HTR-8/SVneo (cell line): ENCODE data around the gene ADGRG6.

Experiments used
- DNase-seq: peaks from one replicate; pipeline ENCODE4 v3.0.0; 2011; ENCODE audit warnings: low spot score, mixed read lengths; ENCODE audit not compliant: insufficient read length
- FAIRE-seq: peaks from 2 replicates; lab custom pipeline; 2011; peaks lifted over from hg19 to GRCh38; lab: Jason Lieb, UNC

Gene ADGRG6

DNA sequence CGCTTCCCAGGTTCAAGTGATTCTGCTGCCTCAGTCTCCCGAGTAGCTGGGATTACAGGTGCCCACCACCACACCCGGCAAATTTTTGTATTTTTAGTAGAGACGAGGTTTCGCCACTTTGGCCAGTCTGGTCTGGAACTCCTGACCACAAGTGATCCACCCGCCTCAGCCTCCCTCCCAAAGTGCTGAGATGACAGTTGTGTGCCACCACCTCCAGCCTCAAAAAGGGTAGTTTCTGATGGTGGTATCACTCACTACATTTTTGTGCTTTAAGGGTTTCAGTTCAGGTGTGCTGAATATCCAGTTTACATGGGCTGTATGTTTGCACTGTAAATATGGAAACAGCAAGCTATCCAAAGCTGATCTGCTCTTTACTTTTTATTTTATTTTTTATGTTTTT, 12.1 kb upstream of the ADGRG6 start:
- no peak for FAIRE-seq
- no peak for DNase-seq

DNA sequence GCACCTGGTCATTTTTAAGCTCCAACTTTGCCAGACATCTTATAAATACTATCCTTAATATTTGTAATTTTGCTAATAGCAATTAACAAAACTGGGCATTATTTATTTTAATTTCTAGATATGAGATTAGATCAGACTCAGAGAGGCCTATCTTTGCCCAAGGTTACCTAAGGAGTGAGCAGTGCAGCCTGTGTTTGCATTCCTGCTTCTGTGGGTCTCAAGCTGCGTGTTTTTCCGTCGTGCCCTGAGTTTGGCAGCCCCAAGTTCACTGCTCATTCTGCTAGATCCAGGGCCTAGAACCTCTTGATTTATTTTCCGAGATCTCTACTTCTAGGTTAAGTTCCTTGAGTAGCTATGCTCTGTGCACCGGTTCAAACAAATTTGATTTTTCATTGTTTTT, 11.0 kb upstream of the ADGRG6 start:
- no peak for DNase-seq
- FAIRE-seq: no peak

DNA sequence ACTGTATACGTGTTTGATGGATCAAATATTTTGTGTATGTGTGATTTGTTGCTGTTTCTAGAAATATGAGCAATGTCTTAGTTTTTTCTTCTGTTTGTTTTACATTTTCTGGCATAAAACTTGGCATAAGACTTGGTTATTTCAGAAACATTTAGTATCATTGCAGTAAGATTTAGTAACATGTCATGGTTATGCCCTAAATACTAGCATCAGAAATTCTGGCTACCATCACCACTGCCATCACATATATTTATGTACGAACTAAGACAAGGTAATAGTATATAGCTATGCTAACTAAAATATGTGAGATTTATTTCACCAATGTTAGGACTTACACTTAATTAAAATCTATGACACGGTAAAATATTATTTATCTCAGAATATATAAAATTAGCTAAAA, 10.3 kb upstream of the ADGRG6 start:
- DNase-seq (no peak), FAIRE-seq (no peak)

DNA sequence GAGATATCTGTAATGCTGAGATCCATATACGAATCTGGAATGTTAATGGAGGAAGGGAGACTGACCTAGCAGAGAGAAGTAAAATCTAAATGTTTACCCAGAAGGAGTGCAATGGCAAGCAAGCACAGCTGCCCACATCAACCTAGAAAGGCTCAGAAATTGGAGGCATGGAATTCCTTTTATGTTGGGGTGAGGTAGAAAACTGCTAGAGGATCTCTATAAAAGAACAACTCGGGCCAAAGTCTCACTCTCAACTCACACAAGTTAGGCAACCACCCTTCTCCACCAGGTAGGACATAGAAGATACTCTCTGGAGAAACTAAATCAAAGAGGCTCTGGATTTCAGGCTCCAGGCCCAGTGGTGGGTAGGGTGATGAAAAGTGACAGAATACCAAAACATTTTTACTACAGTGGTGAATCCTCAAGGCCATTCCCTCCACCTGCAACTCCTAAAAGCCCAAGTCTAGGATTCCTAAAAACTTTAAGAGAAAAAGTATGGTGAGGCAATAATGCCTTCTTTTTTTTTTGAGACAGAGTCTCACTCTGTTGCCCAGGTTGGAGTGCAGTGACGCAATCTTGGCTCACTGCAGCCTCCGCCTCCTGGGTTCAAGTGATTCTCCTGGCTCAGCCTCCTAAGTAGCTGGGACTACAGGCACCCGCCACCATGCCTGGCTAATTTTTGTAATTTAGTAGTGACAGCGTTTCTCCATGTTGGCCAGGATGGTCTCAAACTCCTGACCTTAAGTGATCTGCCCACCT, 9.5 kb upstream of the ADGRG6 start:
- no peak for DNase-seq
- FAIRE-seq: no peak

DNA sequence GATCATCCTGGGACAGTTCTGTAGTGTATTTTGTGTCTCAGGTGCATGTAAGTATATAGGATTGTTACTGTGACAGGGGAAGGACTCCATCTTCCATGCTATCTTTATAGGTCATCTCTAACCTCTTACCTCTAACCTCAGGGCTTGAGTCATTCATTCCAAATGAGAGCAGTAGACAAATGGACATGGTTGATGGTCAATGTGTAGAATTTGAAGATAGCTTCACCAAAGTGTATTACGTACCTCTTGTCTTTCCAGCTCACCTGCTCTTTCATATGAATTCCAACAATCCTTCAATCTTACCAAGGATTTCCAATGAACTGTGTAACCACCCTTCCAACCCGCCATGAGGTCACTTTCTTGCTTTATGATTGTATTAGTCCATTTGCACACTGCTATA, 8.7 kb upstream of the ADGRG6 start:
- DNase-seq (no peak), FAIRE-seq (no peak)

DNA sequence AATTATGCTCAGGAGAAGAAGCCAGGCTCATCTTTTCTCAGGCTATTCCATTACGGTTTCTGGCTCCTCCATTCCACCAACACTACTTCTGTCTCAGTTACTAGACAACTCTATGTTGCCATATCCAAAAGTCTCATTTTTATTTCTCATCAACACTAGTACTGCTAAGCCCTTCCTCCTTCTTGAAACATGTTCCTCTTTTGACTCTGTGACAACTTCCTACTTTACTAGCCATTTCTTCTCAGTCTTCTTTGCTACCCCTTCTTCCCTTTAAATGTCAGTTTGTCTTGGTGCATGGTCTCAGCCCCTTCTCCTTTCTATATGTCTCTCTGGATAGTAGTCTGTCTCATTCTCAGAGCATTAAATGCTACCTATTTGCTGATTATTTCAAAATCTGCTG, 7.1 kb upstream of the ADGRG6 start:
- FAIRE-seq: no peak
- DNase-seq: no peak

DNA sequence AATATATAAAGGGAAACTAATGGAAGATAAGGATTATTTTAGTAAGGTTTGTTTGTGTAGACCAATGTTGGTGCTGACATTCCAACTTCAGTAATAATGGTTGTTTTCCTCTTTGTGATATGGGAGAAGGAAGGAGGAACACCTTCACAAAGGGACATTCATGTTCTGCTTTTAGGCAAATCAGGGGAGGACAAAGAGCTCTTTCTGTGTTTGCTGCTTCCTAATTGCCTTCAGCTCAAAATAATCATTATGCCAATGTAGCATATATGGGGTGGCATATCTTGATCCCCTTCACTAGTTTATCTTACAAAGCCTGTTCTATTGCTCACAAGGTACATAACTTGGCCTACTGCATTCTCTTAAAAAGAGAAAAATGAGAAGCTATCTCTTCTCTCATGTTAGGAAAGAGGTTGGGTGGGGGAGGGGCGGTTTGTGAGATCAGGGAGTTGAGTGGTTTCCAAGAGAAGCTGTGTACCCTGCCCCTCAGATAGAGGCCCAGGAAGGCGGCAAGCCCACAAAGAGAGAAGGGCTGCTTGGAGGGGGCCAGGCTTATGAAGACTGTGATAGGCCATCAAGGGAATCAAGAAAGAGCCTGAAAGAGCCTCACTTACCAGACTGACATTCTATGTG, 4.7 kb upstream of the ADGRG6 start:
- no peak for DNase-seq
- FAIRE-seq: no peak

DNA sequence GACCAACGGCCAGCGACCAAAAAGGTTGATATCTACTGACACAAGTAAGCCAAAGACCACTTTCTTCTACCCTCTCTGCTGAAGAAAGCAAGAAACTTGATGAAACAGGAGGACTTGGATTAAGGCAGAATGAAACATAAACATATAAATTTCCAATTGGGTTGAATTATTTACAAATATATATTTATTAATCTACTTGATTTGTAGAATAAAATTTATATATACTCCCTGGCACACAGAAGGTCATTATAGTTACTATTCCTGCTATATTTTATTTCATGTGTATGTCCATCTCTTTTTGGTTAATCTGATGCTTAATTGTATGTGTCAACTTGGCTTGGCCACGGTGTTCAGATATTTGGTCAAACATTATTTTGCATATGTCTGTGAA, 4.2 kb upstream of the ADGRG6 start:
- FAIRE-seq: no peak
- no peak for DNase-seq

DNA sequence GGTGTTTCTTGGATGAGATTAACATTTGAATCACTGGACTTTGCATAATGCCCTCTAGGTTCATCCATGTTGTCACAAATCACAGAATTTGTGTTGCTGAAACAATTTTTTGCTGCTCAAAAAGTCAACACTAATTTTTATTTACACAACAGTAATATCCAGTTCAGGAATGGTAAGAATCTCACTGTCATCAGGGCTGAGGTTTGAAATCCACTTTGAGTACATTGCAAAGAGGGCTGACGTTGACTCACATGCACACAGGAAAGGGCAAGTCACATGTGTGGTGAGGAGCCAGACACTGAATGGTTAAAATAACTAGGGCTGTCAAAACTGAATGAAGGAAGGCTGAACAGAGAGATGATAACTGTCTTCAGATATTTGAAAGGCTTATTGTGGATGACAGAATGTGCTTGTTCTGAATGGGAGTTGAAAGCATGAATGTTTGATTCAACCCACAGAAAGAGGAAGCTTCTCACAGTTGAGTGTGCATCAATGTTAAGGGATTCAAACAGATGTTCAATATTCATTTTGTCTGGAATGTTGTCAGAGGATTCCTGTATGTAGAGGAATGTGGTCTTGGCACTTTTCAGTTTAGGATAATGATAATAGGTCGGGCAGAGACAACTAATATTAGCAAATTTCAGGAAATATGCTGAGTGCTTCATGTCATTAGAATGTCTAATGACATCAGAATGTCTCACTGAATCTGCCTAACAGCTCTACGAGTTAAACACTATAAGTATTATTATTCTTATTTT, 3.6 kb upstream of the ADGRG6 start:
- DNase-seq (peak; percentile 32), FAIRE-seq (peak; percentile 91)

DNA sequence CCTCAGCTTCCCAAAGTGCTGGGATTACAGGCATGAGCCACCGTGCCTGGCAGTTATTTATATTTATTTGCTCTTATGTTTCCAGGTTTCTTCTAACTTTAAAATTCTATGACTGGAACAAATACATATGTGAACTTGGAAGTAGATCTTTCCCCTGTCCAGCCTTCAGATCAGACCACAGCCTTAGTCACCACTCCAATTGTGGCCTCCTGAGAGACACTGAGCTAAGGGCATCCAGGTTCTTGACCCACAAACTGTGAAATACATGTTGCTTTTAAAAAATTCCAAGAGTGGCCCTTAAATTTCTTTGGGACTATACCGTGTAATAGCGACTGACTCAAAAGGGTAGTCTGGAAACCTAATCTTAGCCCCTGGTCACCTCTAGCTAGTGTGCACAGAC, 1.5 kb upstream of the ADGRG6 start:
- no peak for FAIRE-seq
- no peak for DNase-seq

DNA sequence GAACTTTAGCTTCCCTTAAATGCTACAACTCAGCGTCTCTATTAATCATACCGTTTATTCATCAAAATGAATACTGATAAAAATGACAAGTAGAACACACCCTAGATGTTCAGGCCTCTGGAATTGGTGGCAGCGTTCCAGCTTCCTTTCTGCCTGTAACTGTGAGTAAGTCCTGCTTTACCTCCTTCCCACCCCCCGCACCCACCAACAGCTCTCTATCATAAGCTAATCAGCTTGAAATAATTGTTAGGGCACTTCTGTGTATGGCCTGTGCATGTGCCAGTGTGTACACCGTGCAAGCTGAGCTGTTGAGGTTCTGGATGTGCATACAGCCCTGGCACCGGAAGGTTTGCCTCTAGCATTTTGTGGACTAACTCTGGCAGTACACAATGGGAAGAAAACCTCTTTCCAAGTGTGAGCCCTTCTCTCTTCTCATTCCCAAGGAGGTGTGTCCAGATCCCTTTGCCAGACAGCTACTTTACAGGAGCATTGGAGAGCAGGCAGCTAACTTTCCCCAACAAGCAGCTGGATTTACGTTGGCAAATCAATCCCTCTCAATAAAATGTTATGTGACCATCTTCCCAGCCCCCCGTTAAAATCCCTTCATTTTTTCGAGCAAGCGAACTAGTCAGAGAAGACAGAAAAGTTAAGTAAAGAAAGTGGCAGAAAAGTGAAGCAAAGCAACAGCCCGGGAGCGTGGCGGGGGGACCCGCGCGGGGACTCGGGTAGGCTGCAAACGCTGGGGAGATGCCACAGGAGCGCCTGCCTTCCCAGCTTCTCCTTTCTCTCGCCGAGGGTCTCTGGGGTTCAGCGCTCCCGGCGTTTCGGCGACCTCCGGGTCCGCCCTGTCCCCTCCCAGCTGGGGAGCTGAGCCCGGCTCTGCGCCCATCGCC, 803 bp upstream of the ADGRG6 start:
- FAIRE-seq: peak; percentile 54
- peak; percentile 42 for DNase-seq

DNA sequence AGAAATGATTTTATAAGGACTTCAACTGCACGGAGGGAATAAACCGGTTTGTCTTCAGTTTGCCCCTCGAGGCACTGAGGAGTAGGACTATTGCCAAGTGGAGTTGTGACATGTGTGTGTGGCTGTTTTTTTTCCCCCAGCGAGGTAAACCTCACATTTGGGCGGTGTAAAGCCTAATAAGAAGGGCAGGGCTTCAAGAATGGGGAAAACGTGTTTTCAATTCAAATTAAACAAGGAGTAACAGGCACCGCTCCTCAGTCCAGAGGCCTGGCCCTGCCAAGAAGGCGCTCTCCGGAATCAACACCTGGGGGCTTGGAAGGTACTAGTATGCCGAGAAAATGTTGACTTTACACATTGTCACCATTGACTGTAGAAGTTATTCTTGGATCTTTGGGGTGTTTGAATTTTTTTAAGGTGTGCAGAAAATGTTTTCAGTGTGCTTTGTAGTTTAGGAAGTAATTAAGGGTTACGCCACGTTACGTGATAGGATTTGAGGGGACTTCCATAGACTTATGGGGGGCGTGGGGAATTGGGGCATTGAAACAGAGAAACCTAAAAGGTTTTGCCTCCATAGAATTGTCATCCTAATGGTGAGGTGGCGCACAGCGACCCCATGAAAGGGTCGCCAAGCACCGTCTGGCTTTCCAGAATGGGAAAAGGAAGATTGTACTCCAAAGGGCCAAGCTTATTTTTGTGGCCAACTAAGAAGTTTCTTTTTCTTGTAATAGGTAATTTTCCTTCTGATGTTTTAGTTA, 791 bp downstream of the ADGRG6 start:
- peak; percentile 58 for FAIRE-seq
- no peak for DNase-seq

DNA sequence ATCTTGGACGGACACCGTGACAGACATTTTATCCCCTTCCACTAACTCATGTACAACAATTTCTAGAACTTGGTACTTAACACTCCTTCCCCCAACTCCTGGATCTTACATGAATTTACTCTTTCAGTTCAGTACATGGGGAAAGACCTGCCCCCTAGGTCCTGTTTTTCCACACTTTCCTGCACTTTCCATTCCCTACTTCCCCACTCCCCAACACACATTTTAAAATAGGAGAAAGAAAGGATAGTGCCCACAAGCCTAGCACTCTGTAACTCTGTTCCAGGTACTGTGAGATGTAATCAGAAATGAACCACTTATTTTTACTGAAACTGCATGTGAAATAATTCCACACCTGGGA, 1.3 kb downstream of the ADGRG6 start:
- FAIRE-seq: no peak

DNA sequence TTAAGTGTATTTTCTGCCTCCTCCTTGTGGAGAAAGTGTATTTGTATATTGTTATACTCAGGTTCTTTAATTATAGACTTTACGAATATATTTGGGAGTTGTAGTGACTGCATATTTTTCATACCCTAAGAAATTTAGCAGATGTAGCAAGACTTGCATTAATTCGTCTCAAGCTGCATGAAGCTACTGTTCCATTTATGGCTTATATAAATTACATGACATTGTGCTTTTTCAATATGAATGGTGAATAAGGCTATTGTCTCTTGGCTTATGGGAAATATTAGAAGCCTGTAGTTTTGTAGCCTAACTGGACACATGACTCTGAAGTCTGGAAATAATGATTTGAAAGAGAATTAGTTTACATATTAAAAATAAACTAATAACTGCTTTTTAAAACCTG, 2.4 kb downstream of the ADGRG6 start:
- no peak for DNase-seq
- no peak for FAIRE-seq

More for the DNA sequence above, 1.3 kb downstream of the ADGRG6 start:
- no peak for DNase-seq

DNA sequence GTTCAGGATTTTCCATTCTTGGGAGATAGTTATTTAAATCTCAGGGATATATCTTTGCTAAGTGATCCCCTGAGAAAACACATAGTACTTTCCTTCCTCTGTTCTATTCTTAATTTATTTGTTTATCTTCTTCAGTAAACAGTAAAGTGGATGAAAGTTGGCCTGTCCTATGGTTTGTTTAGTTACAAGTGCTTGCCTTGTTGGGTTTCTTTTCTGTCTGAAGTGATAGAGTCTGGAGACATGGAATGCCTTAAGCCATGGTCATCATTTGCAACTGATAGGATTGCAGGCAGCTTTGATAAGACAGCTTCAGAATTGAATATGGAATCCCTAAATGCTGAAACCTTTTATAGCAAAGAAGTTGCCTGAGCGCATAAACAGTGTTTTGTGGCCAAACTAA, 4.9 kb downstream of the ADGRG6 start:
- DNase-seq (no peak), FAIRE-seq (no peak)

DNA sequence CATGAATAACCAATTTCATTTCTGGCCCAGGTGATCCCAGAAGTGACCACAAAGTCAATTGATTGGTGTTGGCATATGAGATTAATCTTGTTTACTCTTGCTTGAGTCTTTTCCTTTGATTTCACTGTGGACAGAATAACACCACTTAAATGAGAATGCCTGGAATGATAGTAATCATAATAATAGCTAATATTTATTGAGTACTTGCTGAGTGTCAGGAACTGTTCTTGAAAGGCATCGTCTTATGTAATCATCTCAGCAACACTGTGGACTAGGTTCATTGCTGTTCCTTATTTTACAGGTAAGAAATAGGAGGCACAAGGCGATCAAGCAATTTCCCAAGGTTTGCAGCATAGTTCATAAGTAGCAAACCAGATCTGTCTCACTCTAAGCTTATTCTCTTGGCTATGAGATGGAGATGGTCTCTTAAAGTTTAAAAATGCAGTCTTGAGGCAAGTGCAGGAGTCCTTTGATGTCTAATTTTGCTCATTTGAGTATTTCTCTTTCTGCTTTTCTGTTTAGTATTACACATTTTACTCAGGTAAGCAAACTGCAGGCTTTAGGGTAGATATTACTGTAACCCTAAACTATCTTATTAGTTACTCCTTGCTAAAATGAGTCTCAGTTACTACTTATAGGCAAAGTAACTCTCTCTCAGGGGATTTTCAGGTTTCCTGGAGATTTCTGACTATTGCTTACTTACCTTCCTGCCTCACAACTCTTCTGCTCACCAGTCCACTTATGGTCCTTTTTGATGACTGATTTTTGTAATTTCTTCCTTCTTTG, 6.3 kb downstream of the ADGRG6 start:
- FAIRE-seq: no peak
- no peak for DNase-seq

DNA sequence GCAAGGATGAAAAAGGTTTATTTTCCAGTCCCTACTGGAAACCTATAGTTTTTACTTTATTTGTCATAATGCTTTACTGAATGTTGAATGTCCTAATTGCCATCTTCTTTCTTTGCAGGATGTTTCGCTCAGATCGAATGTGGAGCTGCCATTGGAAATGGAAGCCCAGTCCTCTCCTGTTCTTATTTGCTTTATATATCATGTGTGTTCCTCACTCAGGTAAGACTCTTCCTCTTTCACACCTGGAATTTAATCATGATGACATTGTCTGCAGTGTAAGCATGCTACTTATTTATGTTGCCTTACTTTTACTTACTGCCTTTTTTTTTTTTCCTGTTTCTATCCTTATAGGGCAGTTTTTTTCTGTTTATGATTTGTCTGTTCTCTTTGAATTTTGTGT, 7.6 kb downstream of the ADGRG6 start:
- DNase-seq (no peak), FAIRE-seq (no peak)

DNA sequence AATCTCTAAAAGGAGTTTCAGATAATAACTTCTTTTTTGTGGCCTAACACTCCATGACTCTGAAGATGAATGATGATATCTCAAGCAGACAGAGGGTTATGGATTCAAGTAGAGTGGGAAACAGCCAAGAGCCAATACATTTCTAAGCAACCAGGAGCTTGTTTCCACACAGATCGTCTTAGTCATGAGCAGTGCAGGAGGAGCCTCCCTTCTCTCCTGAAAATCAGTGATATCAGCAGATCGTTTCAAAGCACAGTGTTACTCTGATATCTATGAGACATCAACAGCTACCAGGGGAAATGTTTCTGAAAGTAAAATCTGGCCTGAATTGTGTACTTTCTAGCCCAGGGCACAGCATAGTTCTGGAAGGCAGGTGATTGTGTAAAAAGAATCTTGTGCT, 11.5 kb downstream of the ADGRG6 start:
- FAIRE-seq: peak; percentile 42
- DNase-seq: no peak

DNA sequence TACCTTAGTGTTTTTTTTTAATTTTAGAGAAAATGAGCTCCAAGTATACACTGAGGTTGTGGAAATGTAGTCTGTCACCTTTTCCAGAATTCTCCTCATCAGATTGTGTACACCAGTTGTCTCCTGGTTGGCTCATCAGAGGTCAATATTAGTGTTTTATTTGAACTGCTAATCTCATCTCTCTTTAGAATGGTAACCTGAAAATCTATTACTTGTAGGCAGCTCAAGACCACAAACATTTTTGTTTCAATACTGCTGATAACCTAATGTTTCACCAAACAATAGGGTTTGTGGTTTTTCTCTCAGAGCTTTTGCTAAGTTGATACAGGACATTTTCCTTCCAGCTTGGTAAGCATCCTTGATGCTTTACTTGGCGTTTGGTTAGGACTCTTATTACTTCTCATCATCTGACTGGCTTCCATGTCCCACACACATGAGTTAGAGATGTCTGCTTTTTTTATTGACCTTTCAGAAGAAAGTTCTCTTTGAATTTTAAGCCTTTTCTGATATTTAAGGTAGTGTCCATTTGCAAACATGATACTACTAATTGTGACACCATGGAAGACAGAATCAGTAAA, 15.1 kb downstream of the ADGRG6 start:
- no peak for FAIRE-seq
- DNase-seq: no peak
